Mesodermal cell (in vitro differentiated cells): Measurements from ENCODE around the gene GATA1.
A peak's percentile ranks its signal among the peaks of the same experiment; 100 is the strongest.

Experiments
- H3K27ac ChIP-seq: 2 replicates; pipeline ENCODE4 v1.7.0; 2013; ENCODE audit warnings: mild to moderate bottlenecking, low read depth, low read length, moderate library complexity; ENCODE audit not compliant: severe bottlenecking
- H3K36me3 ChIP-seq: 2 replicates; pipeline ENCODE4 v1.7.1; 2013; ENCODE audit warnings: mild to moderate bottlenecking, low read length, moderate library complexity; ENCODE audit not compliant: control insufficient read depth, insufficient read depth
- H3K4me1 ChIP-seq: one replicate; pipeline ENCODE4 v1.7.1; 2013; ENCODE audit warnings: mild to moderate bottlenecking, low read length; ENCODE audit not compliant: insufficient read depth, control insufficient read depth, poor library complexity, severe bottlenecking
- H3K4me3 ChIP-seq: 2 replicates; pipeline ENCODE4 v1.7.0; 2013; ENCODE audit warnings: low read length, control low read depth, mild to moderate bottlenecking; ENCODE audit not compliant: insufficient read depth, poor library complexity, severe bottlenecking; ENCODE audit errors: extremely low read depth
- H3K9me3 ChIP-seq: 2 replicates; pipeline ENCODE4 v1.7.1; 2013; ENCODE audit warnings: mild to moderate bottlenecking, low read length, moderate library complexity; ENCODE audit not compliant: control insufficient read depth
- WGBS, 2 experiments: methylation state at CpG; one replicate each; pipeline ENCODE4 v1.1.5; 2013; ENCODE audit warnings: missing lambda C conversion rate in 2 of 2; ENCODE audit not compliant: insufficient coverage in 2 of 2; 5-methylcytosine and 5-hydroxymethylcytosine counted together

GATA1 gene

GRCh38 chrX:48829016-48829735 is 42.8 kb downstream of the GATA1 start:
- Histone ChIP-seq H3K4me1 (no peaks in the 10 kb centered on the region), H3K27ac (no peak overlapping the region), H3K36me3 (peaks cover 9% of the 10 kb centered on the region), H3K9me3 (no peaks in the 10 kb centered on the region), H3K4me3 (no peak overlapping the region)
- WGBS, 2 experiments = 90 to 99% methylated on average over 8 to 17 of the region's 24 CpGs

- Histone ChIP-seq H3K36me3 (no peaks in the 10 kb centered on the region), H3K27ac (no peak overlapping the region), H3K4me3 (peak overlapping the region; percentile 14), H3K4me1 (no peaks in the 10 kb centered on the region), H3K9me3 (no peaks in the 10 kb centered on the region)
- 11 to 14% methylated on average over 18 to 22 of the region's 58 CpGs for WGBS, 2 experiments
Observed at GRCh38 chrX:48831136-48831908, 44.9 kb downstream of the GATA1 start.

- peak overlapping the region; percentile 14 for H3K4me3 ChIP-seq
- H3K27ac ChIP-seq = no peak overlapping the region
- 0 to 20% methylated on average over 3 to 17 of the region's 57 CpGs for WGBS, 2 experiments
- no peaks in the 10 kb centered on the region for H3K36me3 ChIP-seq
- no peaks in the 10 kb centered on the region for H3K4me1 ChIP-seq
- H3K9me3 ChIP-seq = no peaks in the 10 kb centered on the region
Observed at GRCh38 chrX:48831909-48832291, 45.5 kb downstream of the GATA1 start.

- Histone ChIP-seq H3K4me3 (no peak overlapping the region), H3K27ac (no peak overlapping the region), H3K4me1 (no peaks in the 10 kb centered on the region), H3K9me3 (no peaks in the 10 kb centered on the region), H3K36me3 (no peaks in the 10 kb centered on the region)
- WGBS, 2 experiments = 33% methylated on average over 2 of the region's 9 CpGs; no CpG with 5 or more reads in 1 of the 2 experiments
Observed at GRCh38 chrX:48833542-48834138, 47.2 kb downstream of the GATA1 start.

GRCh38 chrX:48834383-48834709 is 48.0 kb downstream of the GATA1 start:
- Histone ChIP-seq H3K9me3 (no peaks in the 10 kb centered on the region), H3K4me1 (no peaks in the 10 kb centered on the region), H3K36me3 (no peaks in the 10 kb centered on the region), H3K27ac (no peak overlapping the region), H3K4me3 (peak overlapping the region; percentile 37)
- WGBS, 2 experiments = 13% methylated on average over 4 of the region's 7 CpGs; no CpG with 5 or more reads in 1 of the 2 experiments

GRCh38 chrX:48835524-48836329 is 49.3 kb downstream of the GATA1 start, which contains the start of gene PCSK1N:
Gene PCSK1N (minus strand): TSS chrX:48835610. CDS start chrX:48835532, 78 bp downstream.
- 33% methylated on average over 6 of the region's 35 CpGs; no CpG with 5 or more reads in 1 of the 2 experiments for WGBS, 2 experiments
- Histone ChIP-seq H3K4me3 (peak within 1 kb of the TSS; percentile 37), H3K27ac (no peak within 1 kb of the TSS)

GRCh38 chrX:48839686-48840085 is 53.3 kb downstream of the GATA1 start:
- WGBS, 2 experiments = 94 to 100% methylated on average over 1 to 3 of the region's 10 CpGs
- H3K4me3 ChIP-seq = no peak overlapping the region
- H3K9me3 ChIP-seq = no peaks in the 10 kb centered on the region
- H3K27ac ChIP-seq = no peak overlapping the region
- H3K36me3 ChIP-seq = no peaks in the 10 kb centered on the region
- no peaks in the 10 kb centered on the region for H3K4me1 ChIP-seq

More at GRCh38 chrX:48835524-48836329, 49.3 kb downstream of the GATA1 start, which contains the start of gene PCSK1N:
- no peaks in the 10 kb centered on the region for H3K36me3 ChIP-seq
- H3K4me1 ChIP-seq = no peaks in the 10 kb centered on the region
- no peaks in the 10 kb centered on the region for H3K9me3 ChIP-seq
